Ammon's horn (tissue), 1 donor: Measurements from ENCODE around the gene SPNS2.
A peak's percentile ranks its signal among the peaks of the same experiment; 100 is the strongest.

Source experiments
- DNase-seq: peaks from one replicate; pipeline ENCODE4 v3.0.0-alpha.2; 2016; ENCODE audit warnings: low spot score

The SPNS2 gene

DNA sequence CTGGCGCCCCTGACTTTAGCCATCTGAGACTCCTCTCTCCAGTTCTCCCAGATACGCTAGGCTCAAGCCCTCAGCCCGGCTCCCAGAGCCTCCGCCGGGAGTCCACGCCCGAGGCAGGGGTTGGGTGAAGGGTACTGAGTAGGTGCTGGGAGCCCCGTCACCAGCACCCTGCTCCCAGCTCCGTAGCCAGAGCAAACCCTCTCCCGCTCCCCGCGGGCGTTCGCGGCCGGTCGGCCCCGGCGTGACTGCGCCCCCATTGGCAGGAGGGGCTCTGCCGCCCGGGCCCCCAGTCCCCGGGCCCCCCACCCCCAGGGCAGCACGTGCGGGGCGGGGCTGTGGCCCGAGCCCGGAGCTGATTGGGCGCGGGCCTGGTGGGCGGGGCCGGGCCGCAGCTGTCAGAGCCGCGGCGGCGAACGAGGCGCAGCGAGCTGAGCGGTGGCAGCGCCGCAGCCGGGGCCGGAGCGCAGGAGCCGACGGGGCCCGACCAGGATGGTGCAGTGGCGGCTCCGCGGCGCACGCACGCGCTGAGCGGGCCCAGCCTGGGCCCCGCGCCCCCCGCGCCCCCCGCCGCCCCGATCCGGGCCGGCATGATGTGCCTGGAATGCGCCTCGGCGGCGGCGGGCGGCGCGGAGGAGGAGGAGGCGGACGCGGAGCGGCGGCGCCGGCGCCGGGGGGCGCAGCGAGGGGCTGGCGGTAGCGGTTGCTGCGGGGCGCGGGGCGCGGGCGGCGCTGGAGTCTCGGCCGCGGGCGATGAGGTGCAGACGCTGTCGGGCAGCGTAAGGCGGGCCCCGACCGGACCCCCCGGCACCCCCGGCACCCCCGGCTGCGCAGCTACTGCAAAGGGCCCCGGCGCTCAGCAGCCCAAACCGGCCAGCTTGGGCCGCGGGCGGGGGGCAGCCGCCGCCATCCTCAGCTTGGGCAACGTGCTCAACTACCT is at the start of gene SPNS2:
Gene SPNS2 (plus strand): TSS at position 421 of the 937 bp plus-strand sequence. CDS start 167 bp downstream, at position 588.
- DNase-seq = peak; percentile 90

GRCh38 chr17:4449736-4450135 is 48.9 kb upstream of the SPNS2 start:
- no peak for DNase-seq

GRCh38 chr17:4450710-4451316 is 47.9 kb upstream of the SPNS2 start:
- no peak for DNase-seq

DNA sequence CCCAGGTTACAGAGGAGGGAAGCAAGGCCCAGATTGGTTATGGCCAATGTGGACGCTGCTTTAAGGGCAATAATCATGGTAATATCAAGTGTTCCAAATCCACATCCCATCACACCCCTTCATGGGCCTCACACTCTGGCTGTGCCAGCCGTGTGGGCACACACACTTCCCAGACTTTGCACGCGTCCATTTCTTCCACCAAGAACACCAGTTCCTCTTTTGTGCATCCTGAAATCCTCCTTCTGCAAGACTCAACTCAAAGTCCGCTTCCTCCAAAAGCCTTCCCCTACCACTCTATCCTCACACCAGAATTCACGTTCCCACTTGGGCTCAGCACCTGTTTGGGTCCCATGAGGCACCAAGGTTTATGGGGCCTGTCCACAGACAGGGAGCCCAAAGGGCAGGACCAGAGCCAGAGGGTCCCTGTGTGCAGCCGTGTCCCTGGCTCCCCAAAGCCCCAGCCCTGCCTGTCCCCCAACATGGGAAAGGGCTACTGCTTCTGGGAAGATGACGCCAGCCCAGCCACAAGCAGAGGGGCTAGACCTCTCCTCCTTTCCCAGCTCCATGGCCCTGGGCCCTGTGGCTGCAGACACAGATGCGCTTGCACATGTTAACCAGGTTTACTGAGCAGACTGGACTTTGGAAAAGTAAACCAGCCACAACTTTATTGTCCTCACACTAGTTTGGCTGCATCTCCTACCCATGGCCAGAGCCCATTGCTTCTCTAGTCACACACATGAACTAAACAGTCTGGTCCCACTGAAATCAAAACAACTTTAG is 44.7 kb upstream of the SPNS2 start:
- no peak for DNase-seq

DNA sequence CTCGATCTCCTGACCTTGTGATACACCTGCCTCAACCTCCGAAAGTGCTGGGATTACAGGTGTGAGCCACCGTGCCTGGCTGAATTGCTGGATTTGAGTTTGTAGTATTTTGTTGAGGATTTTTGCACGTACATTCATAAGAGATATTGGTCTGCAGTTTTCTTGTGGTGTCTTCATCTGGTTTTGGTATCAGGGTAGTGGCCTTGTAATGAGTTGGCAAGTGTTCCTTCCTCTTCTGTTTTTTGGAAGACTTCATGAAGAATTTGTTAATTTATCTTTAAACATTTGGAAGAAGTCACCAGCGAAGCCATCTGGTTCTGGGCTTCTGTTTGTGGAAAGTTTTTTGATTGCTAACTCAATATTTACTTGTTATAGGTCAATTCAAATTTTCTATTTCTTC is 38.0 kb upstream of the SPNS2 start:
- no peak for DNase-seq

DNA sequence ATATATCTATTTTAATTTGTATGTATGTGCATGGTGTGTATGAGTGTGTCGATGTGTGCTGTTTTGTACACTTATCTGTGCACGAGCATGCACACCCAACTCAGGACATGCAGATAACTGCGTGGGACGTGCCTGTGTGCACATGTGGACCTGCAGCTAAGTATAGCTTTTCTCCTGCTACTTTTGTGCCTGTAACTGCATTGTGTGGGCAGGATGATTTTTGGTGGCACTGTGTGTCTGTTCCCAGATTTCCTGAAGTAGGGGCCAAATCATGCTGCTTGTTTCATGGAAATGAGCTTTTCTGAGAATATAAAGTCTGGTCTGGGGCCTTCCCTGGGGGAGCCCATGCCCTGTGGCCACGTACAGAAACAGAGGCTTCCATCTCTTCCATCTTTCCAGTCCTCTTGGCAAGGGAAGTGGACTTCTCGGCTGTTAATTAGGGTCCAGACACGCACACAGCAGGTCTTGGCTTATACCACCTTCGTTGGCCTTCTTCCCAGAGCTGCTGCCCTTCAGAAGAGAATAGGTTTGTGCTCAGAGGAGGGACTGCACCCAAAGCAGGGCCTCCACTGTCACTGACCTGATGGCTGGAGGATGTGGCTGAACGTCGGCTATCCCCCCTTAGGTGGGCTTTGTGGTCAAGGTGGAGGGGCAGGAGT is 34.7 kb upstream of the SPNS2 start:
- DNase-seq = peak; percentile 70

DNA sequence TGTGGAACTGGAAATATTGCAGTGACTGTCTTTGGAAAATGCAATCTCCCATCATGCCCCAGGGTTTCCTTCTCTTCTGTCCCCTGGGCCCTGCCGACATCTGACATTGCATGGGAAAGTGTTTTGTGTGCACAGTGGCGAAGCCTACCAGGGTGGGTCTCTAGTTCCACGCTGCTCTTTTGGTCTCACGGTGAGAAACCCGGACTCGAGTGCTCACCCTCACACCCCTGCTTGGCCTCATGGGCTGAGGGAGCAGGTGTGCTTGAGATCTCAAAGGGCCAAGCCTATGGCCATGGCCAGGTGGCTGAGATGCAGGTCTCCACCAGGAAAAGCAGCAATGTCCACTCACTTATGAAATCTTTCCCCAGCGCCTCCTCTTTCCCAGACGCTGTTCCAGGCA is 32.9 kb upstream of the SPNS2 start:
- no peak for DNase-seq

DNA sequence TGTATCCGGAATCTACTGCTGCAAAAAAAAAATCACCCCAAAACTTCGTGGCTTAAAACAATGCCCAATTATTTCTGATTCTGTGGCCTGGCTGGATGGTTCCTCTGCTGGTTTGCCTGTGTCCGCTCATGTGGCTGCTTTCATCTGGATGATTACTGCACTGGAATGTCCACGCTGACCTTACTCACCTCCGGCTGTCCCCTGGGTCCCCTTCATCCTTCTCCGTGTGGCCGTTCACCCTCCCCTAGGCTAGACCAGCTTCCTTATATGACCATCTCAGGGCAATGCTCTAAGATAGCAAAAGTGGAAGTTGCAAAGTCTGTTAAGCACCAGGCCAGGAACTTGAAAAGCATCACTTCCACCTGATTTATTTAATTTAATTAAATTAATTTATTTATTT is 31.4 kb upstream of the SPNS2 start:
- no peak for DNase-seq

DNA sequence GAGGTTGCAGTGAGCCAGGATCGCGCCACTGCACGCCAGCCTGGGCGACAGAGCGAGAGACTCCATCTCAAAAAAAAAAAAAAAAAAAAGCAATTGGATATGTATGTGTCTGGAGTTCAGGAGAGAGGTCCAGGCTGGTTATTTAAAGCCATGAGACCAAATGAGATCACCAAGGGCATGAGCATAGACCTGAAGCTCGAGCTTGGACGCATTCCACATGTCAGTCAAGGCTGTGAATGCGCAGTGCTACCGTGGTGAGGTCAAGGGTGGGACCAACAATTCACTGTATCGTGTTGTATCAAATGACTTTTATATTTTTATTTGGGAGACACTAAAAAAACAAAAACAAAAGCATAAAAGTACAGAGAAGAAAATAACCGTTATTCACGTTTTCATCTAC is 29.1 kb upstream of the SPNS2 start:
- no peak for DNase-seq

DNA sequence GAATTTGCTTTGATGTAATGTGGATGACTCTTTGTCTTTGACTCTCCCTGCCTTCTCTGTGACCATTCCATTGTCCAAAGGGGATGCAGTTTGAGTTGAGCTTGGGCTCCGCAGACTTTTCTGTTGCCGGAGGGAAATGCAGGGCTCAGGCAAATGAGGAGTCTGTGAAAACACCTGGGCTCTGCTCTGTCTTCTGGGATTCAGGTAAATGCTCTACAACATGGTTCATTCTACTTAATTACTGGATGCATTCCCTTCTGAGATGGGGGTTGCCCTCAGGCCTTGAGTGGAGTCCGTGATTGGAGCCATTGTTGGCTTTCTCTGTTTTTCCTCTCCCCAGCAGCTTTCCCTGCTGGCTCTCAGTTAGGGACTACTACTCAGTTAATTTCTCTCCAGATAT is 26.4 kb upstream of the SPNS2 start:
- DNase-seq = no peak

GRCh38 chr17:4474093-4474492 is 24.6 kb upstream of the SPNS2 start:
- no peak for DNase-seq

DNA sequence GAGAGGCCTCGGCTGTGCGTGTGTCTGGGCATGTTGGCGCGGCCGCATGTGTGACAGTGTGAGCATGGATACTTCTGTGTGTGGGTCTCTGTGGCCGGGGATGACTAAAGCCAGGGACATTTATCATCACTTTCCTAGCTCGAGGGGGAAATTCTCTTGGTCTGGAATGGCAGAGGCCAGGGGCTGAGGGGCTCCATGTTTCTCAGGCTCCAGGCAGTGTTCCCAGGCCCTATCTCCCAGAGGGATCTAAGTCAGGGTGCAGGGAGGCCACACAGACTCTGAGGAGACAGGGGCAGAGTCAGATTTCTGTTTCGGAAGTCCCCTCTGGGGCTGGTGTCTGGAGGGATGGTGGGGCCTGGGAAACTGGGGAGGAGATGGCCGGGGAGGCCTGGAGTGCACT is 23.7 kb upstream of the SPNS2 start:
- DNase-seq = no peak

GRCh38 chr17:4475463-4475862 is 23.2 kb upstream of the SPNS2 start:
- no peak for DNase-seq

DNA sequence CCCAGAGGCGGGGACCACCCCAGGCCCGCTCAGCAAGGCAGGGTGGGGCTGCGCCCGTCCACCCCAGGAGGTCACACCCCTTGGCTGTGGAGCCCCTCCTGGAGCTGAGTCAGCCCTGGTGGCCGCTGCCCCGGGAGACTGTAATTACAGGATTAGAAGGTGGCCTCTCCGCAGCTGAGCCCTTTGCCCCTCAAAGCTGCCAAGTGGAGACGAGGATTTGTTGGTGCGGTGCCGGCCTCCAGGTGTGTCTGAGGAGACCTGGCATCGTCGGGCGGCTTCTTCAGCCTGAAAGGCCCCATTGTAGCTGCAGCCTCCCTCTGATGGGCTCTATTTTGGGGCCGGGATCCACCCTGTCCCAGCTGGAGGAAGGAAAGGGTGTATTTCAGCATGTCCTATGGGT is 22.7 kb upstream of the SPNS2 start:
- DNase-seq = no peak

DNA sequence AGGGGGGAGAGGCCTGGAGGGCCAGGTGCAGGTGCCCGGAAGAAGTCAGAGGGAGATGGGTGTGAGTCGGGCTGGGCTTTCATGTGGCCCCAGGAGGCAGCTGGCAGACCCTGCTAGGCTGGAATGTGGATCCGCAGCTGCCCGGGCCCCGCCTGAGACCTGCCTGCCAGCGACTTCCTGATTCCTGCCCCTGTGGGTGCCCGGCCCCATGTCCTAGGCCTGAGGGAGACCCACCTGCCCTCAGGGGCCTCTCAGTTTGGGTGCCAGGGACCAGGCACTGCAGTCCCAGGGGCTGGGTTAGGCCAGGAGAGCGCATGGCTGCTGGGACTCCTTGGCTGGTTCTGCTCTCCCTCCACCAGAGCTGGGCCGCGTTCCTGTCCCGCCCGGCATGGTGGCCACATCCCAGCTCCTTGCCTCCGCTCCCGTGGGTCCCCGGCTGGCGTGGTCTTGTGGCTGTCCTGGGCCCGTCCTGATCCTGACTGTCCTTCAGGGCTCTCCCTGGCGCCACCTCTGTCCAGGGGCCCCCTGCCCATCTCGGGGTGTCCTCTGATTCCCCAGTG is 22.1 kb upstream of the SPNS2 start:
- no peak for DNase-seq

DNA sequence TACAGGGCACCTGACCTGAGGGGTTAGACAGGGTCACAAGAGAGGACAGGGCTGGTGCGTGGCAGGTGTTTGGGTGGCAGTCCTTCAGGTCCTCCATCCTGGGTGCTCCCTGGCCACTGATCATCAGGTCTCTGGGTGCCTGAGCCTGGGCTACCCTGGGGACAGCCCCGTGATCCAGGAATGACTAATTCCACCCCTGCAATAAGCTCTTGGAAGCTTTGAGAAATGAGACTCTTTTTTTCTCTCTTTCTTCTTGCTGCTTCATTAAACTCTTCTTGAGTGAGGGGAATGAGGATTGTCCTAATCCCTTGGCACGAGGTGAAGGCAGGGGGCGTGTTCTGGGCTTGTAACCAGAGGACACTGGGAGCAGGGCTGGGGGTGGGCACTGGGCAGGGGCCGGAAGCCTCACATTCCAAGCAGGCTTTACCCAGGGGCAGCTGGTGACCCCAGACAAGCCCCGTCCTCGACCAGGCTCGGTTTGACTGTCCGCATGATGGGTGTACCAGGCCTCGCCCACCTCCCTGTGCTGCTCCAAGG is 21.4 kb upstream of the SPNS2 start:
- no peak for DNase-seq

DNA sequence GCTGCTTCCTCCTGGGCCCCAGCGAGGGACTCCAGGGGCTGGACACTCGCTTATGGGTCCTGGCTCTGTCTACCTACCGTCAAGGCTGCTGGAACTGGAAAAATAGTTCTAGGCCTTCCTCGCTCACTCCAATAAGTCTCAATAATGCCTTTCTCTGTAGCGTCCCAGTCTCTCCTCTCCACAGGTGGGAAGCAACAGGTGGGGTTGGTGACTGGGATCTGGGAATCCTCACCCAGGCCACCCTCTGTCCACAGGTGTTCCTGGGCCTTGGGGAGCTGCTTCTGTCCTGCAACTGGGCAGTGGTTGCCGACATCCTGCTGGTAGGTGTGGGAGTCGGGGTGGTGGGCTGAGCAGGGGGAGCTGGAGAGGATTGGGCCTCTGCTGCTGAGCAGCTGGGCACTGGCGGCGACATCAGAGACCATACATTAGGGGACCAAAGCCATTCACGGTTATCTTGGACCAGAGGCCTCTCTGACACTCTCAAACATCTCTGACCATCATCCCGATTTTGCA is 20.3 kb upstream of the SPNS2 start:
- no peak for DNase-seq

DNA sequence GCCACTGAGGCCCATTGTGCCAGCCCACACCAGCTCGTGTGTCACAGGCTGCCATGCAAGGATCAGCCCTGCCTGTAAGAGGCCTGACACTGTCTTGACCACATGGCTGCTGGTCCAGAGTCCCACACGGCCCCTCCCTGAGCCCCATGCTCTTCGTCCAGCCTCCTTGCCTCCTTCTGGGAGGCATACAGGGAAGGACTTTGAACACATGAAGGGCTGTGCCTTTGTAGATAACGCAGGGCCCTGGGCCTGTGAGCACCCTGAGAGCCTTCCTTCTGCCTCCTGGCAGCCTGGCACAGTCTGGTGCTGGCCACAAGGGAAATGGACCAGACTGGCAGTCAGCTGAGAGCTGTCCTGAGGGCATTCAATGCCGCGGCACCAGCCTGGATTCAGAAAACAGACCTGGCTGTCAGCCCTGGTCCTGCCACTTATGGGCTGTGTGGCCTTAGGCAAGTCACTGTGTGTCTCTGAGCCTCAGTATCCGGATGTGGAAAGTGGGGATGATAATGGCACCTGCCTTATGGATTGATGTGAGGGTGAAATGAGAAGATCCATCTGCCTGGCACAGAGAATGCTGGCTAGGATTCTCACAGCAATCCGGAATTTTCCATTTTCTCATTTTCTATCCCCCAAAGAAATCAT is 19.2 kb upstream of the SPNS2 start:
- no peak for DNase-seq

GRCh38 chr17:4479982-4480751 is 18.5 kb upstream of the SPNS2 start:
- DNase-seq = no peak
